Gastrocnemius medialis (tissue), 4 donors: ENCODE results near the gene TAAR1.

Experiments
- POLR2A ChIP-seq, 2 donors: fragments of 450-650 bp; IDR thresholded peaks; one replicate each; pipeline ENCODE4 v1.6.1; 2017; ENCODE audit warnings: antibody characterized with exemption in 2 of 2, mild to moderate bottlenecking in 2 of 2, moderate library complexity in 2 of 2
- TF ChIP-seq, protein P1 (sequence below), 5 experiments: fragments of 450-650 bp in 3 of 5; fragments of 200-600 bp in 2 of 5; sonication (generic) in 2 of 5; IDR thresholded peaks in 4 of 5; conservative IDR thresholded peaks in 1 of 5; 1 replicate in 4 of 5; 2 replicates in 1 of 5; pipeline ENCODE4 v1.5.1; 2016 to 2019; ENCODE audit warnings: antibody characterized with exemption in 5 of 5, mild to moderate bottlenecking in 3 of 5, moderate library complexity in 3 of 5

DNA sequence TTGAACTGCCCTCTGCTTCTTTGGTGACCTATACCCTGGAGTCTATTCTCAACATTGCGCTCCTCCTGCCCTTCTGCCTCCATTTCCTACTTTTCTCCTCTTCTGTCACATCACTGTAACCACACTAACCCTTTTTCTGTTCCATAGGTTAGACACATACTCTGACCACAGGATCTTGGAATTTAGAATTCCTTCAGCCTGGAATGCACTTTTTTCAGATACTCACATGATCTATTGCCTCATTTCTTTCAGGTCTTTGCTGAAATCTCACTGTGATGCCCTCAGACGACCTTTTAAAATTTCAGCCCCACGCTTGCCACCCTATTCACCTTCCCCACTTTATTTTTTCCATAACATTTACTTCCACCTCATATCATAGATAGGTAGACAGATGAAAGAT, 49.8 kb upstream of the TAAR1 start:
- TF ChIP-seq, protein P1, sequence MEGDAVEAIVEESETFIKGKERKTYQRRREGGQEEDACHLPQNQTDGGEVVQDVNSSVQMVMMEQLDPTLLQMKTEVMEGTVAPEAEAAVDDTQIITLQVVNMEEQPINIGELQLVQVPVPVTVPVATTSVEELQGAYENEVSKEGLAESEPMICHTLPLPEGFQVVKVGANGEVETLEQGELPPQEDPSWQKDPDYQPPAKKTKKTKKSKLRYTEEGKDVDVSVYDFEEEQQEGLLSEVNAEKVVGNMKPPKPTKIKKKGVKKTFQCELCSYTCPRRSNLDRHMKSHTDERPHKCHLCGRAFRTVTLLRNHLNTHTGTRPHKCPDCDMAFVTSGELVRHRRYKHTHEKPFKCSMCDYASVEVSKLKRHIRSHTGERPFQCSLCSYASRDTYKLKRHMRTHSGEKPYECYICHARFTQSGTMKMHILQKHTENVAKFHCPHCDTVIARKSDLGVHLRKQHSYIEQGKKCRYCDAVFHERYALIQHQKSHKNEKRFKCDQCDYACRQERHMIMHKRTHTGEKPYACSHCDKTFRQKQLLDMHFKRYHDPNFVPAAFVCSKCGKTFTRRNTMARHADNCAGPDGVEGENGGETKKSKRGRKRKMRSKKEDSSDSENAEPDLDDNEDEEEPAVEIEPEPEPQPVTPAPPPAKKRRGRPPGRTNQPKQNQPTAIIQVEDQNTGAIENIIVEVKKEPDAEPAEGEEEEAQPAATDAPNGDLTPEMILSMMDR (IDR thresholded peaks at IDR 0.05 in 4 of 5, conservative IDR thresholded peaks at IDR 0.05 in 1 of 5), result no peak
- TF ChIP-seq POLR2A (IDR thresholded peaks at IDR 0.05), result no peak
